HL-60/S4 treated with retinoic acid at 250 ng/mL for 4 days and 3 days (cell line): ENCODE measurements around the gene PRSS8.
"Not testable (repeated sequence)": the region's sequence is repeated elsewhere in the genome, so short reads cannot be mapped to it uniquely, and the experiment has no call there.

ENCODE experiments used
- in situ Hi-C: fragments of 300-500 bp; cut with MboI; formaldehyde crosslinking; loops from 2 replicates; pipeline ENCODE4 v1.7.0; 2022; ENCODE audit warnings: low sequenced_read_pairs

PRSS8 gene

DNA sequence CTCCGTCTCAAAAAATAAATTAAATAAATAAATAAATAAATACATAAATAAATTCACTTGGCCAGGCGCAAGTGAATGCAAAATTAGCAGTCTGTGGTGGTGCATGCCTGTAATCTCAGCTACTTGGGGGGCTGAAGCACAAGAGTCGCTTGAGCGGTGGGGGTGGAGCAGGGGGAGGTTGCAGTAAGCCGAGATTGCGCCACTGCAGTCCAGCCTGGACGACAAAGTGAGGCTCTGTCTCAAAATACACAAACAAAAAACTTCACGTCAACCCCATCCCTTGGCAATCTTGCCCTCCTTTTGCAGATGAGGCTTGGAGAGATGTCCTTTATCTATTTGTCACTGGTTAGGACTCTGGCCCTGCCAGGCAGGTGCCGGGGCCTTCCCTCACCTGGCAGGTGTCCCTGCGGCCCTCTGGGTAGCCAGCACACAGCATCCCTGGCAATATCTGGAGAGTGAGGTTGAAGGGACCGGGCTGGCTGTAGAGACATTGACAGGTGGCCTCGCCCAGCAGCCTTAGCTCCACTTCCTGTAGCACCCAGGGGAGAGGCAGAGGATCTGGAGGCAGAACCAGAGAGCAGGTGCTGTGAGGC lies 10.0 kb upstream of the PRSS8 start:
- in situ Hi-C loops = no loop called here

DNA sequence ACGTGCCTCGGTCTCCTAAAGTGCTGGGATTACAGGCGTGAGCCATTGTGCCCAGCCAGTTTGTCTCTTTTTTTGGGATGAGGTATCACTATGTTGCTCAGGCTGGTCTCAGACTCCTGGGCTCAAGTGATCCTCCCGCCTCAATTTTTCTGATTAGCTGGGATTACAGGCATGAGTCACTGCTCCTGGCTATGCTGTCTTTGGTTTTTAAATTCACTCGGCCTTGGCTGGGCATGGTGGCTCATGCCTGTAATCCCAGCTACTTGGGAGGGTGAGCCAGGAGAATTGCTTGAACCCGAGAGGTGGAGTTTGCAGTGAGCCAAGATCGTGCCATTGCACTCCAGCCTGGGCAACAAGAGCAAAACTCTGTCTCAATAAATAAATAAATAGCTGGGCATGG lies 8.9 kb upstream of the PRSS8 start:
- in situ Hi-C loops = not testable (repeated sequence)

DNA sequence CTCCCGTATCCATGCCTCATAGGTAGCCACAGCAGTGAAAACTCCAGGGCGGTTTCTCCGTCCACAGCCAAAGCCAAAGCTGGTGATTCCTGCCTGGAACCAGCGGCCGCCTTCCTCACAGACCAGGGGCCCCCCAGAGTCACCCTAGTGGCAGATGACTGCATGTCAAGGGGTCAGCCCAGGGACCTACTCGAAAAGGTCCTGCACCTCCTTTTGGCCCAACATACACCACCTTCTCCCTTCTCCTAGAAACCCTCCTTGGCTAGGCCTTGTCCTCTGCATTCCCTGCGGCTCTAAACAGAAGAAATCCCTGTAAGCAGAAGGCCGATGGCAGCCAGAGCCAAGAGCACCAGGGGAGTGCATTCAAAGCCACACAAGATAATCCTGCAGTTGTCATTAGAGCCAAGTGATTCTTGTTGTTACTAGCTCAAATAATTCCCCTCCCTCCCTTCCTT lies 8.2 kb upstream of the PRSS8 start:
- in situ Hi-C loops = no loop called here

DNA sequence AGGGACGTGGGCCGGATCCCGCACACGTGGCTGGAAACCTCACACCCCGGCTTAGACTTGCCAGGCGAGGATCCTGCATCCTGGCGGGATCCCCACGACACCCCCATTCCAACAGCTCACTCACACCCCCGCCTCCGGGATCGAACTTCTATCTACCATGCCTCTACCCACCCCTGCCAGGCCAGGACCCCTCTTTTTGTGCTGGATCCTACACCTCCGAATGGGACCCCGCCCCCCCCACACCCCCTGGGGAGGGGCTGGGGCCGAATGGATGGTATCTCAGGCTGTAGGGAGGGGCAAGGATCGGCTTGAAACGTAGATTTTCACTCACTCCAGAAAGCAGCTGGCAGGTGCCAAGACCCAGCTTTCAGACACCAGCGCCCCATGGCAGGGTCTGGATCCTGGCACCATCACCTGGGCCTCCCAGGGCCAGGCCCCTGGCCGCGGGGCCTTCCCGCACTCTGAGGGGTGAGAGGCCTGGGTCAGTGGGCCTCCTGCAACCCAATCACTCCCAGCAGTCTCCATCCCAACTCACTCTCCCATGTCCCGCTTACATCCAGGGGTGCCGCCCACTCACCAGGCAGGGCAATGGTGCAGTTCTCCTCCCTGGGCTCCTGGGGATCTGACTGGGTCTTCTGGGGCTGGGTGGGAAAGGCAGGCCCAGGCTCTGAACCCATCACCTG lies 7.6 kb upstream of the PRSS8 start:
- in situ Hi-C loops = no loop called here

DNA sequence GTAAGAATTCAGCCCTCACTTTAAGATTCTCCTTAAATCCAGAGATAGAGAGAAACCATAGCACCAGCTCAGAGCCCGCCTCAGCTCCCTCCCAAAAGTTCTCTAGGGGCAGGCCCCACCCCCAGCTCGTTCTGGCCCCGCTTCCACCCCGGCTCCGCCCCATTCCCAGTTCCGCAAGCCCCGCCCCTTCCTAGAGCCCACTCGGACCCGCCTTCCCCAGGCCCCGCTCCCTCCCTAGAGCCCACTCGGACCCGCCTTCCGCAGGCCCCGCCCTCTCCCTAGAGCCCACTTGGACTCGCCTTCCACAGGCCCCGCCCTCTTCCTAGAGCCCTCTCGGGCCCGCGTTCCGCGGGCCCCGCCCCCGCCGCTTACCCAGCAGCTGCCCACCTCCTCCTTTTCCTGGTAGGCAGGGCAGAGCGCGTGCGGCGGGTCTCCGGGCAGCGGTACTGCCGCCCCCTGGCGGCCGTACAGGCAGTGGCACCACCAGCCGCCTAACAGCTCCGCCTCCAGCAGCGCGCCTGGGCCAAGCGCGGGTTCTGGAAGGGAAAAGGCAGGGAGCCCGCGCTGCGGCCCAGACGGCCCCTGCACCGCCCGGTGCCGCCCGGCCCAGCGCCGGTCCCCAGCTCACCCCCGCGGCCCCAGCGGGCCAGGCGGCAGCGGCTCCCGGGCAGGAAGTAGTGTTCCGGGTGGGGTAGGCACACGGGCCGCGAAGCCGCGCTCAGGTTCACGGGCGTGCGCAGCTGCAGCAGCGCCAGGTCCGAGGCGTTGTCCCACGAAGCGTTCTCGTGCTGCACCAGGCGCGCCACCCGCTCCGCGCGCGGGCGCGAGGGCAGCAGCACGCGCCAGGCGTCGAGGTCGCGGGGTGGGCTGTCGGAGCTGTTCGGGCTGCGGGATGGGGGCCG lies 6.8 kb upstream of the PRSS8 start:
- in situ Hi-C loops = no loop called here

DNA sequence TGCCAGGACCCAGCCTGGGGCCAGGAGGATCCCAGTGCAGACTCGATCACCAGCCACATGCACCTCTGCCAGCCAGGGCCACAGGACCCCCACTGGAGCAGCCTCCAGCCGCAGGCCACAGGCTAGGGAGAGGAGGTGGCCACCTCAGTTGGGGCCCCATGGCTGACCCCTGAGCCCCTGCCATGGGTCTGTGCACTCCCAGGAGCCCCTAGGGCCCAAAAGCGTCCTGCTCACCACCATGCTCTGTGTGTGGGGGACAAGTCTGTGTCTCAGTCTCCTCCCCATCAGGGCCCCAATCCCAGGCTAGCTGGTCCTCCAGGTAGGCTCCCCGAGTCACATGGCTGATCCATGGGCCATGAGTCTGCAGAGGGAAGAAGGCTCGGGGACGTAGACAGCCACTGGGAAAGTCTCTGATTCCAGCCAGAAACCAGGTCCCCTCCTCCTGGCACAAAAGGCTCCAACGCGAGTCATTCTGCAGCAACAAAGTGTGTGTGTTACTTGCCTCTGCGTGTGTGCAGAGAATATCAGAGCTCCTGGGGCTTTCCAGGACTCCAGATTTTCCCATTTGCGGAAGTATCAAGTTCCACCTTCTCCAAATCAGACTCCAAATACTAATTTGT lies 6.1 kb upstream of the PRSS8 start:
- in situ Hi-C loops = no loop called here

DNA sequence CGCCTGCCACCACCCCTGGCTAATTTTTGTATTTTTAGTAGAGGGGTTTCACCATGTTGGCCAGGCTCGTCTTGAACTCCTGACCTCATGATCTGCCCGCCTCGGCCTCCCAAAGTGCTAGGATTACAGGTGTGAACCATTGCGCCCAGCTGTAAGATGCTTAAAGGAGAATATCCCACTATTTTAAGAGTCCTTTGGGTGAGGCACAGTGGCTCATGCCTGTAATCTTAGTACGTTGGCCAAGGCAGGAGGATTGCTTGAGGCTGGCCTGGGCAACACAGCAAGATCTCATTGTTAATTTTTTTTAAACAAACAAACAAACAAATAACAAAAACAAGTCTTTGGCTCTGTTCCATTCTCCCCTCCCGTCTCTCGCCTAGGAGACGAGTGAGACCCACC lies 5.5 kb upstream of the PRSS8 start:
- in situ Hi-C loops = not testable (repeated sequence)

DNA sequence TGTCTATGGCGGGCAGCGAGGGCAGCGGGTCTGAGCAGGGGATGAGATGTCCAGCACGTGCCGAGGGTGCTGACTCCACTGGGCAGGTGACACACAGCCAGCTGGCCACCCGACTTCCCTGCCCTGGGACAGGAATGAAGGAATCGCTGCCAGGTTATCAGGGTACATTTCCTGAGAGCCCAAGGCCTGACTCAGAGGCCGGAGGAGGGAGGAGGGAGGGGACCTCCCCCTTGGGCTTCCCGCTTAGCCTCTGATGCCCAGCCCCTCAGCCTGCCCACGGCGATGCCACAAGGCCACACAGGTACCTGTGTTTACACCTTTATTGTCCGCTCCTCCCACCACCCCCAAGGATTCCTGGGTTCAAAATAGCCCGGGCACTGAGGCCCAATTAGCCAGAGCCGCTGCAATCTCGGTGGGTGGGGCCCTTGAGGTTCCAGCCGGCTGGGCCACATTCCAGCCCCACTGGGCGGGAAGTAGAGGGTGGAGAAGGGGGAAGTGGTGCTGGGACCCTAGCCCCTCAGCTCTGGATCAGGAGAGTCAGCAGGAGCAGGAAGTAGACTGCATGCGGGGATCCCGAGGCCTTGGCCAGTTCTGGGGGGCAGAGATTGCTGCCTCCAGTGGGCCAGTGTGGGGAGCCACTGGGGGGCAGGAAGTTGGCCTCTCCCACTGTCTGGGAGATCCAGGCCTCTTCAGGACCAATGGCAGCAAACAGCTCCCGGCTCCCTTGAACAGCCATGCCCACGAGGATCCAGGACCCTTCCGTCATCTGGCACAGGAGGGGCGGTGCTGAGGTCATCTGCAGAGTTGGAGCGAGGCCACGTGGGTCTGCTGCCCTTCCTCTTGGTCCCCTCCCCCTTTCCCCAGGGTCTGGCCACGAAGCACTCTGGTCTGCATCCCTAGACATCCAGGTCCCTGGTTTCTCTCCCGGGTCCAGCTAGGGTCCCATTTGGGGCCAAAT lies 3.4 kb upstream of the PRSS8 start:
- in situ Hi-C loops = no loop called here

DNA sequence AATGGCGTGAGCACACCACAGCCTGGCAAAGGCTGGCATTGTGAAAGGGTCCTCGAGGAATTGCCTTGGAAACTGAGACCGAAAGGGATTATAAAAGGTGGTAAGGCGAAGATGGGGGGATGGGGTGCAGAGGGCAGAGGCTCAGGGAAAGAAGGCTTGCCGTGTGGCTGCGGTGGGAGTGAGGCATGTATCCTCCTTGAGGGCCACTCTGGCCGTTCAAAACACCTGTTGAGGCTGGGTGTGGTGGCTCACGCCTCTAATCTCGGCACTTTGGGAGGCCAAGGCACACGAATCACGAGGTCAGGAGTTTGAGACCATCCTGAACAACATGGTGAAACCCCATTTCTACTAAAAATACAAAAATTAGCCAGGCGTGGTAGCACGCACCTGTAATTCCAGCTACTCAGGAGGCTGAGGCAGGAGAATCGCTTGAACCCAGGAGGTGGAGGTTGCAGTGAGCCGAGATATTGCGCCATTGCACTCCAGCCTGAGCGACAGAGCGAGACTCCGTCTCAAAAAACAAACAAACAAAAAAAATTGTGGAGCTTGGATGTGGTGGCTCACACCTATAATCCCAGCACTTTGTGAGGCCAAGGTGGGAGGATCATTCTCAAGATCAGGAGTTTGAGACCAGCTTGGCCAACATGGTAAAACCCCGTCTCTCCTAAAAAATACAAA lies 1.4 kb upstream of the PRSS8 start:
- in situ Hi-C loops = not testable (repeated sequence)

DNA sequence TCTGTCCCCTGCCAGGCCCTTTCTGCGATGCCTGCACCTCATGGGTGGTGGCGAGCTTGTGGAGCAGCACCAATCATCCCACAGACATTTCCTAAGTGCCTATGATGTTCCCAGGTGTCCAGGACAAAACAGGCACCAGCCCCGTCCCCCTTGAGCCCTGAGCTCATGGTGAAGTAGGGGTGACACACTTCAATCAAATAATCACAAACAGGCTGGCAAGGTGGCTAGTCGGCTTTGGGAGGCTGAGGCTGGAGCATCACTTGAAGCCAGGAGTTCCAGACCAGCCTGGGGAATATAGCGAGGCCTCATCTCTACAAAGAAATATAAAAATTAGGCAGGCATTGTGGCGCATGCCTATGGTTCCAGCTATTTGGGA lies 748 bp upstream of the PRSS8 start:
- in situ Hi-C loops = no loop called here

DNA sequence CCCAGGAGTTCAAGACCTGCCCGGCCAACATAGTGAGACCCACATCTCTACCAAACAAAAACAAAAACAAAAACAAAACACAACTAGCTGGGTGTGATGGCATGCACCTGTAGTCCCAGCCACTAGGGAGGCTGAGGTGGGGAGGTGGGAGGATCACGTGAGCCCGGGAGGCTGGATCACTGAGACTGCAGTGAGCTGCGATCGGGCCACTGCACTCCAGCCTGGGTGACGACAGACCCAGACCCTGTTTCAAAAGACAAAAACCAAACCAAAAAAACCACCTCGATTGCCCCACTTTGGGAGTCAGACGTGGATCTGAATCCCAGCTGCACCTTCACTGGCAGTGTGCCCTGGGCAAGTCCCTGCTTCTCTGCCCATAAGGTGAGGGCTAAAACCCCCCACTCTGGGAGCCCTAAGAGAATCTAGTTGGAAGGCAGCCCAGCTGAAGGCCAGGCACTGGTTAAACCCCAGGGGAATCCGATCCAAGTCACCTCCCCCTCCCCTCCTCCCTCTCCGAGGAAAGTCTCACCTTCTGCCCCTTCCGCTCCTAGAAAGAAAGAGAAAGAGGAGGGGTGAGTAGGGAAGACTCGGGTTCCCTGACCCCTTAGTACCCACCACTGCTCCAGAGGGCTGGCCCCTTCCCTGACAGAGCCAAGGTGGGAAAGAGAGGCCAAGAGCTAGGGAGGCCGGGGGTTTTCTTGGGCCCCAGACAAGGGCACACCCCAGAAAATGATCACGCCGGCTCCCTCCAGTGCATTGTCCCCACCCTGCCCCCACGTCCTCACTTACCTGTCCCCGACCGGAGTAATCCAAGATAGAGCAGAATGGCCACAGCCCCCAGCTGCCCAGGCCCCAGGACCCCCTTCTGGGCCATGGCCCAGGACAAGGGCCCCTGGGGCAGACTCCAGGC lies 647 bp downstream of the PRSS8 start:
- in situ Hi-C loops = no loop called here

DNA sequence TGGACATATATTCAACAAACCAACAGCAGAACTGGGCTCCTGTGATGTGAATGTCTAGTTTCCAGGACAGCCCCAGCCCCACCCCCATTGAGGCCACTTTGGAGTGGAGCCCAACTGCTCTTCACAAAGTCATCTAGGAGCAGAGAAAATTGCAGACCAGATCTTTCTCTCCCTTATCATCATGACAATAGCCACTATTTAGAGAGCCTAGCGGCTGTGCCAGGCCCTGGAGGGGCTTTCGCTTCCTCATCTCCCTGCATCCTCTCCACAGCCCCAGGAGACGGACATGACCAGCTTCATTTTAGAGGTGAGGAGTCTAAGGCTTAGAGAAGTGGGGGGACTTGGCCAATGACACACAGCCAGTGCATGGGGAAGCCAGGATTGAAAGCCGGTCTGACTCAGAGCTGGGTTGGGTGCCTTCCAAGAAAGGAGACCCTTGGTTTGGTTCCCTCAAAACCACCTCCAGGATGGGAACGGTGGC lies 1.4 kb downstream of the PRSS8 start:
- in situ Hi-C loops = no loop called here

DNA sequence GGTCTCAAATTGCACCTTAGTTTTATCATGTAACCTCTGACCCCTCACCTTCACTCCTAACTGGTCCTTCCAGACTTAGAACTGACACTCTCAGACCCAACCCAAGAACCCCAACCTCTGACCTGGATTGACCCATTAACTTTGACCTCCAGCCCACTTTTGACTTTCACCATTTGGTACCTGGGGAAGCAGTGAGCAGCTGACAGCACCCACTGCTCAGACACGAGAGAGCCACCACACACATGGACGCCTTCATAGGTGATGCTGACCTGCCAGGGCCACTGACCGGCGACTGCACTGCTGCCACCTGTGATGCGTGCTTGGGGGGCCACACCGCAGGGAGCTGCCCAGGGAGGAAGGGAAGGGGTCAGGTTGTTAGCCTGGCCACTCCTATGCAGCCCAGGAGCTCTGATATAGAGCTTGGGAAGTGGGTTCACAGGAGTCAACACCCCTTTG lies 2.5 kb downstream of the PRSS8 start:
- in situ Hi-C loops = no loop called here

DNA sequence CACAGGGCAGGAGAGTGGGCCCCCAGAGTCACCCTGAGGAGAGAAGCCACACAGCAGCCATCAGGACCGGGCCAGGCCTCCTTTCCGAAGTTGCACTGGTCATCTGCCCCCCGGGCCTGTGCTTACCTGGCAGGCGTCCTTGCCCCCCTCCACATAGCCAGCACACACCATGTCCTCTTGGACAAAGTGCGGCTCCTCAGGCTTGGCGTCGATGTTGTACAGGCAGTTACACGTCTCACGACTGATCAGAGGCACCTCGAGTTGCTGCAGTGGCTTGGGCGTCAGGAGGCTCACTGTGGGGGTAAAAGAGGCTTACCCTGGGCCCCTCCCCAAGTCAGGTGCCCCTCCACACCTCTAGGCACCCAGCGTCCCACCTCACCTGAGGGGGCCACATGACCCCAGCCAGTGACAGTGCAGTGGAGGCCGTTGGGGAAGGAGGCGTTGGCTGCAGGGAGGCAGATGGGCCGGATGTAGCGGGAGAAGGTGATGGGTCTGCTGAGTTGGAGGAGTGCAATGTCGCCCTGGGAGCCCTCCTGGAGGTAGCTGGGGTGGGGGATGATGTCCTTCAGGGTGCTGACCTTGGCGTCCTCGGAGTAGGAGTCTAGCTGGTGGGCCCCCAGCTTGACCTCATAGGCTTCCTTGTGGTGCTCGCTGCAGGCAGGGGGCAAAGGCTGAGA lies 3.1 kb downstream of the PRSS8 start:
- in situ Hi-C loops = no loop called here

DNA sequence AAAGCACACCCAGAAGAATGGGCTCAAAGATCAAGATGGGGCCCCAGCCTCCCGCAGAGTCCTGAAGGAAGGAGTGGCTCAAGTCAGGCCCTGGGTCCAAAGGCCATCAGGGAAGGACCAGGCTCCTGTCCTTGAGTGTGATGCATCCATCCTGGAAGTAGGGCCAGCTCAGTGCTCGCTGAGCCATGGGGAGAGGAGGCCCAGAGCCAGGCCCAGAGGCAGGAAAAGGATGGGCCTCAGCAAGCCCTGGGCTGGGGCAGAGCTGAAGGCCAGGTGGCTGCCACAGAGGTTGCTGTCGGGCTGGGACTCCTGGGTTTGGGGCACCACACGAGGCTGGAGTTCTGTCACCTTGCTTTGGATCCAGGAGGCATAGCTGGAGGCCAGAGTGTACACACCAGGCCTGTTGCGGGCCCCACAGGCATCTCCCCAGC lies 3.7 kb downstream of the PRSS8 start:
- in situ Hi-C loops = no loop called here

DNA sequence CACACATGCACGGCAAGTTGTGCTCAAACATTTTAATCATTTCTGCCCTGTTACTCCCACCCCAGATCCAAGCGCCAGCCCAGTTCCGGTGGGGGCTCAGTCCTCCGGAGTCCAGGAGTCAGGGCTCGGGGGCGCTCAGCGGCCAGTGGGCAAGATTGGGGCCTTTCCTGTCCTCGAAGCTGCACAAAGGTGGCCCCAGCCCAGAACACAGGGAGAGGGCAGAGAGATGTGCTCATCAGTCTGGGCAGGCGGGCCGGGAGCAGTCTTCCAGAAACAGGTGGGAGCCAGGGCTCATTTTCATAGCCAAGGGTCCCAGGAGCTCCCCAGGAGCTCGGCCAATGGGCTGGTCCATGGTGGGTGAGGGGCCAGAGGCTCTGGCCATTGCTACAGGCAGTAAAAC lies 4.1 kb downstream of the PRSS8 start:
- in situ Hi-C loops = no loop called here

DNA sequence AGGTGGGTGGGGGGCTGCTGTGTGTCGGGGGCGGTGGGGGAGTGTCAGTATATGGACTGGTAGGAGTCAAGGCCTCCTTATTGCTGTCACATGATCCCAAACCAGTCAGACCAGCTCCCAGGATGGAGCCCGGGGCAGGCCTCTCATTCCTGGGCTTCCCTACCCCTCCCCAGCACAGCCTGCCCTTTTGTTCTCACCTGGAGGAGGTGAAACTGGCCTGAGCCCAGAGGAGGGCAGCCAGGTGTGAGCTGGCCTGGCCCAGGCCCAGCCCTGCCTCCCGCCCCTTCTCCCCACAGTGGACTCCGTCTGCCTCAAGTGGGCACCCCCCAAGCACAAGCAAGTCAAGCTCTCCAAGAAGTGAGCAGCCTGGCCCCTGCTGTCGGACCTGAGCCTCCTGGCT lies 4.6 kb downstream of the PRSS8 start:
- in situ Hi-C loops = no loop called here

DNA sequence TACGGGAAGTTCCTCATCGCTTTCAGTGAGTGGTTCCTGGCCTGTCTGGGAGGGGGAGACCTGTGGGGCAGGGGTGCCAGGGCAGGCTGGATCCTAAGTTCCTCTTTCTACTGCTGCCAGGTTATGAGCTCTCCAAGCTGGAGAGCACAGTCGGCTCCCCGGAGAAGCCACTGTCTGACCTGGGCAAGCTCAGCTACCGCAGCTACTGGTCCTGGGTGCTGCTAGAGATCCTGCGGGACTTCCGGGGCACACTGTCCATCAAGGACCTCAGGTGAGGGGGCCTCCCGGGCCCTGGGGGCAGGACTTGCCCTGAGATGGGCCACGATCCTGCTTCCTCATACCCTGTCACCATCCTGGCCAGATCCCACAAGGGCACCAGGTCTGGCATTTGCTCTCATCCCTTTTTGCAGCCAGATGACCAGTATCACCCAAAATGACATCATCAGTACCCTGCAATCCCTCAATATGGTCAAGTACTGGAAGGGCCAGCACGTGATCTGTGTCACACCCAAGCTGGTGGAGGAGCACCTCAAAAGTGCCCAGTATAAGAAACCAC lies 5.1 kb downstream of the PRSS8 start:
- in situ Hi-C loops = no loop called here
